MM.1S (cell line): ENCODE data around the gene NTN5.

Experiments used
- DNase-seq: peaks from one replicate; pipeline ENCODE4 v3.0.0-alpha.2; 2015
- H2AFZ ChIP-seq: fragments of 300-600 bp; sonication (generic); 2 replicates; pipeline ENCODE4 v1.6.0; 2016; ENCODE audit warnings: antibody characterized with exemption, low read length
- H3F3A ChIP-seq: fragments of 300-600 bp; sonication (generic); 2 replicates; pipeline ENCODE4 v1.6.1; 2016; ENCODE audit warnings: mild to moderate bottlenecking, antibody characterized with exemption, low read length, moderate library complexity, mixed read lengths; ENCODE audit not compliant: insufficient read depth
- H3K27ac ChIP-seq: fragments of 300-600 bp; sonication (generic); 2 replicates; pipeline ENCODE4 v1.5.1; 2016; ENCODE audit warnings: mild to moderate bottlenecking, low read length
- H3K27me3 ChIP-seq: fragments of 300-600 bp; sonication (generic); replicated peaks from 2 replicates; pipeline ENCODE4 v1.6.0; 2016; ENCODE audit warnings: low read length; ENCODE audit not compliant: insufficient read depth
- H3K36me3 ChIP-seq: fragments of 300-600 bp; sonication (generic); replicated peaks from 2 replicates; pipeline ENCODE4 v1.6.1; 2016; ENCODE audit warnings: mild to moderate bottlenecking, low read length, mixed read lengths; ENCODE audit not compliant: insufficient read depth
- H3K4me1 ChIP-seq: fragments of 300-600 bp; sonication (generic); 2 replicates; pipeline ENCODE4 v1.6.1; 2016; ENCODE audit warnings: low read length, mixed read lengths
- H3K4me2 ChIP-seq: fragments of 300-600 bp; sonication (generic); 2 replicates; pipeline ENCODE4 v1.6.0; 2016; ENCODE audit warnings: low read depth, low read length
- H3K4me3 ChIP-seq: fragments of 300-600 bp; sonication (generic); 2 replicates; pipeline ENCODE4 v1.5.1; 2016; ENCODE audit warnings: low read length, mixed read lengths
- H3K79me2 ChIP-seq: fragments of 300-600 bp; sonication (generic); 2 replicates; pipeline ENCODE4 v1.6.1; 2016; ENCODE audit warnings: mixed run types, low read length, mixed read lengths
- H3K9ac ChIP-seq: fragments of 300-600 bp; sonication (generic); 2 replicates; pipeline ENCODE4 v1.6.1; 2016; ENCODE audit warnings: low read length, mixed read lengths
- H3K9me2 ChIP-seq: fragments of 300-600 bp; sonication (generic); replicated peaks from 2 replicates; pipeline ENCODE4 v1.6.1; 2016; ENCODE audit warnings: mild to moderate bottlenecking, low read length, mixed read lengths; ENCODE audit not compliant: insufficient read depth
- H3K9me3 ChIP-seq: fragments of 300-600 bp; sonication (generic); replicated peaks from 2 replicates; pipeline ENCODE4 v1.6.1; 2016; ENCODE audit warnings: mild to moderate bottlenecking, low read length, mixed read lengths; ENCODE audit not compliant: insufficient read depth
- H4K20me1 ChIP-seq: fragments of 300-600 bp; sonication (generic); 2 replicates; pipeline ENCODE4 v1.6.1; 2016; ENCODE audit warnings: mild to moderate bottlenecking, low read length, moderate library complexity, mixed read lengths; ENCODE audit not compliant: insufficient read depth
- CTCF ChIP-seq: fragments of 300-600 bp; sonication (generic); IDR thresholded peaks from 2 replicates; pipeline ENCODE4 v1.5.1; 2016; ENCODE audit warnings: antibody characterized with exemption, low read length, mixed read lengths
- EZH2 ChIP-seq: fragments of 300-600 bp; sonication (generic); optimal IDR thresholded peaks from 2 replicates; pipeline ENCODE3; 2017; ENCODE audit warnings: low read depth, mild to moderate bottlenecking, antibody characterized with exemption, low read length, mixed read lengths
- EZH2phosphoT487 ChIP-seq: fragments of 300-600 bp; sonication (generic); IDR thresholded peaks from 2 replicates; pipeline ENCODE4 v1.6.1; 2018; ENCODE audit warnings: antibody characterized with exemption, low read length

The NTN5 gene

GRCh38 chr19:48642862-48643261 lies 30.0 kb downstream of the NTN5 start:
- Histone ChIP-seq H3K27ac (no peak overlapping the region), H3K9me3 (no peaks in the 10 kb centered on the region), H3K4me3 (no peak overlapping the region), H4K20me1 (no peaks in the 10 kb centered on the region), H3K4me1 (peaks cover 10% of the 10 kb centered on the region), H3F3A (no peaks in the 10 kb centered on the region; the same call in 1 of the 2 replicates), H2AFZ (no peak overlapping the region), H3K9ac (no peak overlapping the region), H3K36me3 (no peaks in the 10 kb centered on the region), H3K4me2 (no peak overlapping the region), H3K79me2 (no peaks in the 10 kb centered on the region), H3K27me3 (peaks cover 33% of the 10 kb centered on the region), H3K9me2 (no peaks in the 10 kb centered on the region)
- TF ChIP-seq EZH2 (no peak), EZH2phosphoT487 (no peak), CTCF (no peak)
- DNase-seq = no peak

GRCh38 chr19:48641850-48642249 lies 31.0 kb downstream of the NTN5 start:
- Histone ChIP-seq H3K9ac (no peak overlapping the region), H3K79me2 (no peaks in the 10 kb centered on the region), H3K4me3 (no peak overlapping the region), H3F3A (peaks cover 4% of the 10 kb centered on the region), H2AFZ (no peak overlapping the region), H3K27ac (no peak overlapping the region), H3K36me3 (no peaks in the 10 kb centered on the region), H3K9me2 (no peaks in the 10 kb centered on the region), H3K4me2 (no peak overlapping the region), H3K4me1 (peaks cover 6% of the 10 kb centered on the region), H3K27me3 (peaks cover 30% of the 10 kb centered on the region), H4K20me1 (no peaks in the 10 kb centered on the region), H3K9me3 (no peaks in the 10 kb centered on the region)
- no peak for DNase-seq
- TF ChIP-seq CTCF (no peak), EZH2phosphoT487 (no peak), EZH2 (no peak)

GRCh38 chr19:48639483-48640375 lies 33.1 kb downstream of the NTN5 start:
- peaks cover 30% of the 10 kb centered on the region for H3K27me3 ChIP-seq
- no peaks in the 10 kb centered on the region for H3K79me2 ChIP-seq
- H3K9me3 ChIP-seq = no peaks in the 10 kb centered on the region
- H3K4me3 ChIP-seq = no peak overlapping the region
- DNase-seq = no peak
- TF ChIP-seq EZH2phosphoT487 = no peak
- no peak for TF ChIP-seq EZH2
- no peak for TF ChIP-seq CTCF
- no peak overlapping the region for H3K27ac ChIP-seq
- H3K4me1 ChIP-seq = peaks cover 11% of the 10 kb centered on the region
- H3K9ac ChIP-seq = no peak overlapping the region
- no peaks in the 10 kb centered on the region for H4K20me1 ChIP-seq
- H3K9me2 ChIP-seq = no peaks in the 10 kb centered on the region
- peaks cover 16% of the 10 kb centered on the region for H3F3A ChIP-seq
- no peak overlapping the region for H3K4me2 ChIP-seq
- H2AFZ ChIP-seq = no peak overlapping the region
- no peaks in the 10 kb centered on the region for H3K36me3 ChIP-seq
